H1 (cell line): Measurements from ENCODE around the gene SNX20. TPM values are rescaled to one million over a fixed set of nuclear protein-coding genes. Genes with fewer than 3 reads are reported as not detected.

Source experiments
- CTCF ChIA-PET: fragments of 300-600 bp; sonication (Branson Sonifier 250); formaldehyde crosslinking; loops from one replicate; lab custom pipeline; 2021; ENCODE audit not compliant: partially characterized antibody; lab: Charles Lee
- POLR2A ChIA-PET: fragments of 300-600 bp; sonication (Branson Sonifier 250); formaldehyde crosslinking; loops from one replicate; lab custom pipeline; 2021; ENCODE audit warnings: inconsistent platforms; ENCODE audit not compliant: partially characterized antibody; lab: Charles Lee
- DNase-seq, 2 experiments: peaks; one replicate each; pipeline versions ENCODE4 v3.0.0 to v3.0.0-alpha.2; 2010 to 2022; ENCODE audit warnings: low spot score in 2 of 2, low read depth in 1 of 2, mixed read lengths in 1 of 2
- FAIRE-seq: peaks from 2 replicates; lab custom pipeline; 2011; peaks lifted over from hg19 to GRCh38; lab: Jason Lieb, UNC
- H2AFZ ChIP-seq: 2 replicates; pipeline ENCODE4 v1.8.1; 2012; ENCODE audit warnings: low read length, inconsistent platforms
- H2AK5ac ChIP-seq: 2 replicates; pipeline ENCODE4 v1.6.1; 2013; ENCODE audit warnings: low read depth, low read length
- H2BK120ac ChIP-seq: replicated peaks from 2 replicates; pipeline ENCODE3; 2013; ENCODE audit warnings: low read depth, low read length, inconsistent platforms
- H2BK12ac ChIP-seq: 2 replicates; pipeline ENCODE4 v1.6.1; 2013; ENCODE audit warnings: low read depth, low read length
- H2BK15ac ChIP-seq: 2 replicates; pipeline ENCODE4 v1.6.1; 2013; ENCODE audit warnings: low read length
- H2BK20ac ChIP-seq: 2 replicates; pipeline ENCODE4 v1.6.1; 2013; ENCODE audit warnings: low read length
- H2BK5ac ChIP-seq: 2 replicates; pipeline ENCODE4 v1.6.1; 2013; ENCODE audit warnings: low read depth, low read length
- H3K14ac ChIP-seq: 2 replicates; pipeline ENCODE4 v1.6.1; 2013; ENCODE audit warnings: inconsistent platforms; ENCODE audit not compliant: insufficient read length
- H3K18ac ChIP-seq: 2 replicates; pipeline ENCODE4 v1.6.1; 2013; ENCODE audit warnings: low read length; ENCODE audit errors: extremely low read depth
- H3K23ac ChIP-seq: 2 replicates; pipeline ENCODE4 v1.6.1; 2013; ENCODE audit warnings: inconsistent platforms; ENCODE audit not compliant: insufficient read length
- H3K23me2 ChIP-seq: 2 replicates; pipeline ENCODE4 v1.6.1; 2013; ENCODE audit warnings: low read depth, low read length
- H3K27ac ChIP-seq: 2 replicates; pipeline ENCODE4 v1.6.1; 2011; ENCODE audit warnings: low read depth, low read length, inconsistent platforms
- H3K27me3 ChIP-seq, 4 experiments: replicated peaks in 1 of 4; 1 replicate in 1 of 4; 2 replicates in 3 of 4; pipeline versions ENCODE4 v1.6.1 to v1.8.1; 2011 to 2013; ENCODE audit warnings: low read length in 3 of 4, mild to moderate bottlenecking in 3 of 4, inconsistent platforms in 2 of 4, mixed read lengths in 2 of 4, moderate library complexity in 1 of 4; ENCODE audit not compliant: control insufficient read depth in 3 of 4, insufficient read depth in 3 of 4; ENCODE audit errors: extremely low read depth in 1 of 4
- H3K36me3 ChIP-seq, 4 experiments: 2 replicates each; pipeline versions ENCODE4 v1.6.1 to v1.8.1; 2011 to 2013; ENCODE audit warnings: mild to moderate bottlenecking in 4 of 4, low read length in 3 of 4, moderate library complexity in 2 of 4, control low read depth in 1 of 4, inconsistent platforms in 1 of 4; ENCODE audit not compliant: insufficient read depth in 4 of 4, control insufficient read depth in 2 of 4
- H3K4ac ChIP-seq: replicated peaks from 2 replicates; pipeline ENCODE3; 2013; ENCODE audit warnings: low read length, low read depth, mixed read lengths, inconsistent platforms; ENCODE audit not compliant: insufficient read length
- H3K4me1 ChIP-seq, 4 experiments: replicated peaks in 1 of 4; 1 replicate in 1 of 4; 2 replicates in 3 of 4; pipeline versions ENCODE4 v1.6.1 to v1.8.1; 2011 to 2013; ENCODE audit warnings: low read length in 3 of 4, inconsistent platforms in 2 of 4, mixed read lengths in 1 of 4; ENCODE audit not compliant: insufficient read depth in 4 of 4, control insufficient read depth in 3 of 4
- H3K4me2 ChIP-seq, 2 experiments: 2 replicates each; pipeline versions ENCODE4 v1.6.1 to v1.8.1; 2011 to 2013; ENCODE audit warnings: low read depth in 2 of 2, low read length in 2 of 2, control low read depth in 1 of 2, inconsistent platforms in 1 of 2, mild to moderate bottlenecking in 1 of 2; ENCODE audit not compliant: insufficient read depth in 1 of 2
- H3K4me3 ChIP-seq, 4 experiments: fragments of 200-600, 300-600 bp in 1 of 4; sonication (generic), shearing (Covaris generic), sonication (Bioruptor Twin) in 1 of 4; 2 replicates each; pipeline versions ENCODE4 v1.5.1 to v1.8.1; 2011 to 2016; ENCODE audit warnings: low read length in 4 of 4, low read depth in 3 of 4, control low read depth in 2 of 4, inconsistent platforms in 2 of 4, mild to moderate bottlenecking in 2 of 4, mixed read lengths in 1 of 4, moderate library complexity in 1 of 4; ENCODE audit not compliant: insufficient read depth in 2 of 4; ENCODE audit errors: extremely low read depth in 1 of 4
- H3K56ac ChIP-seq: replicated peaks from 2 replicates; pipeline ENCODE3; 2013; ENCODE audit warnings: low read depth, mild to moderate bottlenecking, mixed read lengths, low read length, inconsistent platforms; ENCODE audit not compliant: insufficient read length
- H3K79me1 ChIP-seq: 2 replicates; pipeline ENCODE4 v1.6.1; 2013; ENCODE audit warnings: low read depth, low read length, control low read depth
- H3K79me2 ChIP-seq, 2 experiments: 2 replicates each; pipeline versions ENCODE4 v1.6.1 to v1.8.1; 2012 to 2013; ENCODE audit warnings: low read length in 2 of 2, mild to moderate bottlenecking in 2 of 2, inconsistent platforms in 1 of 2; ENCODE audit not compliant: insufficient read depth in 2 of 2, control insufficient read depth in 1 of 2
- H3K9ac ChIP-seq, 4 experiments: replicated peaks in 1 of 4; 1 replicate in 1 of 4; 2 replicates in 3 of 4; pipeline versions ENCODE4 v1.6.1 to v1.8.1; 2011 to 2013; ENCODE audit warnings: low read depth in 3 of 4, low read length in 3 of 4, control low read depth in 2 of 4, mild to moderate bottlenecking in 2 of 4, moderate library complexity in 2 of 4, inconsistent platforms in 1 of 4; ENCODE audit errors: extremely low read depth in 1 of 4
- H3K9me3 ChIP-seq, 2 experiments: 2 replicates each; pipeline versions ENCODE4 v1.6.1 to v1.8.1; 2012 to 2013; ENCODE audit warnings: mild to moderate bottlenecking in 2 of 2, moderate library complexity in 2 of 2, control low read depth in 1 of 2, inconsistent platforms in 1 of 2, low read depth in 1 of 2, low read length in 1 of 2, mixed read lengths in 1 of 2; ENCODE audit not compliant: insufficient read depth in 2 of 2
- H4K20me1 ChIP-seq, 2 experiments: replicated peaks in 1 of 2; 2 replicates each; pipeline versions ENCODE3 to v1.8.1; 2011 to 2013; ENCODE audit warnings: inconsistent platforms in 2 of 2, low read length in 2 of 2, mild to moderate bottlenecking in 1 of 2; ENCODE audit not compliant: insufficient read depth in 2 of 2, control insufficient read depth in 1 of 2
- H4K5ac ChIP-seq: 2 replicates; pipeline ENCODE4 v1.6.1; 2013; ENCODE audit warnings: low read length, low read depth, mixed read lengths, inconsistent platforms; ENCODE audit not compliant: insufficient read length
- H4K8ac ChIP-seq: 2 replicates; pipeline ENCODE4 v1.8.0; 2013; ENCODE audit warnings: mild to moderate bottlenecking, moderate library complexity, low read length, inconsistent platforms; ENCODE audit not compliant: insufficient read depth; ENCODE audit errors: extremely low read depth
- H4K91ac ChIP-seq: replicated peaks from 2 replicates; pipeline ENCODE3; 2013; ENCODE audit warnings: low read length, mixed read lengths, inconsistent platforms; ENCODE audit not compliant: insufficient read length
- ATF2 ChIP-seq: IDR thresholded peaks from 2 replicates; pipeline ENCODE4 v1.6.1; 2012; ENCODE audit warnings: low read length, inconsistent platforms
- CBX8 ChIP-seq: fragments of 300-800, 300-1000 bp; sonication (generic); IDR thresholded peaks from 2 replicates; pipeline ENCODE4 v1.7.1; 2016; ENCODE audit warnings: low read depth, low read length, borderline replicate concordance
- CTBP2 ChIP-seq: IDR thresholded peaks from 2 replicates; pipeline ENCODE4 v1.7.0; 2011; ENCODE audit warnings: borderline replicate concordance, mild to moderate bottlenecking, moderate library complexity, mixed read lengths, low read length; ENCODE audit not compliant: insufficient read depth, insufficient read length
- EP300 ChIP-seq, 2 experiments: IDR thresholded peaks; 1 replicate in 1 of 2; 2 replicates in 1 of 2; pipeline ENCODE4 v1.6.1; 2011 to 2012; ENCODE audit warnings: low read depth in 2 of 2, low read length in 2 of 2, mild to moderate bottlenecking in 2 of 2, borderline replicate concordance in 1 of 2, inconsistent platforms in 1 of 2, moderate library complexity in 1 of 2
- GABPA ChIP-seq: IDR thresholded peaks from 2 replicates; pipeline ENCODE4 v1.6.1; 2011; ENCODE audit warnings: mild to moderate bottlenecking, low read length, moderate library complexity, borderline replicate concordance; ENCODE audit not compliant: insufficient read depth
- RNF2 ChIP-seq: fragments of 200-900, 300-1000 bp; sonication (generic); IDR thresholded peaks from 2 replicates; pipeline ENCODE4 v1.7.1; 2016; ENCODE audit warnings: borderline replicate concordance, low read depth, mild to moderate bottlenecking, antibody characterized with exemption, low read length; ENCODE audit not compliant: poor library complexity, severe bottlenecking; ENCODE audit errors: missing control alignments
- SIN3A ChIP-seq, 2 experiments: IDR thresholded peaks in 1 of 2; conservative IDR thresholded peaks in 1 of 2; 2 replicates each; pipeline ENCODE4 v1.6.1; 2011 to 2012; ENCODE audit warnings: low read length in 2 of 2, improper control_type of control experiment in 1 of 2, low read depth in 1 of 2, mild to moderate bottlenecking in 1 of 2
- TAF1 ChIP-seq: IDR thresholded peaks from 2 replicates; pipeline ENCODE4 v1.6.1; 2011; ENCODE audit warnings: mild to moderate bottlenecking, low read depth, low read length
- TCF12 ChIP-seq: IDR thresholded peaks from 2 replicates; pipeline ENCODE4 v1.6.1; 2011; ENCODE audit warnings: low read depth, mild to moderate bottlenecking, low read length
- WGBS, 2 experiments: shearing (Covaris generic) in 1 of 2; methylation state at CpG; one replicate each; pipeline versions ENCODE4 v1.1.6 to v1.1.7; 2013 to 2015; ENCODE audit warnings: low lambda C conversion rate in 2 of 2, mixed read lengths in 2 of 2, inconsistent platforms in 1 of 2, low coverage in 1 of 2, missing lambda C conversion rate in 1 of 2; ENCODE audit not compliant: insufficient replicate concordance in 2 of 2, insufficient coverage in 1 of 2, insufficient read length in 1 of 2; ENCODE audit errors: extremely low coverage in 1 of 2, missing lambda C conversion rate in 1 of 2; 5-methylcytosine and 5-hydroxymethylcytosine counted together
- polyA plus RNA-seq, 7 experiments: library from polyadenylated mRNA; depleted of rRNA in 3 of 7; stranded (reverse) in 5 of 7; unstranded in 2 of 7; fragments of >200 nt in 5 of 7; fragments of 200-250 nt in 2 of 7; gene quantifications; 1 replicate in 5 of 7; 2 replicates in 1 of 7; 4 replicates in 1 of 7; pipeline versions ENCODE4 v1.2.1 to v1.2.3, GENCODE V29; 2011 to 2013; ENCODE audit warnings: missing spikeins in 2 of 7, mixed read lengths in 2 of 7
- total RNA-seq: library from RNA; stranded (reverse); fragmentation: NEBNext Ultra II Directional; extraction: Animal tissue kit (Norgen Biotek cat#: 25700); gene quantifications from 2 replicates; pipeline ENCODE4 v1.2.1, GENCODE V29; 2021

The SNX20 gene
- total and polyA plus RNA-seq, 2 of the 8 experiments (the other 6 are each of a cell fraction or from before 2014, with no cell fraction given): not detected

GRCh38 chr16:50690177-50690576, 9.1 kb upstream of the SNX20 start:
- Histone ChIP-seq H4K91ac (no peak overlapping the region), H3K14ac (no peak overlapping the region), H3K36me3 (no peaks in the 10 kb centered on the region), H2BK120ac (no peak overlapping the region), H2BK20ac (no peak overlapping the region), H3K79me1 (no peaks in the 10 kb centered on the region), H3K23ac (no peak overlapping the region), H3K56ac (no peak overlapping the region), H4K5ac (no peak overlapping the region), H3K9ac (no peak overlapping the region), H3K79me2 (no peaks in the 10 kb centered on the region), H2BK15ac (no peak overlapping the region), H4K20me1 (peaks cover 0 to 7% of the 10 kb centered on the region in 2 experiments), H3K18ac (no peak overlapping the region), H3K9me3 (no peaks in the 10 kb centered on the region), H3K4me1 (peaks cover 0 to 6% (median 1%) of the 10 kb centered on the region in 4 experiments; a peak in 3 of 7 replicates), H3K27me3 (peaks cover 0 to 26% (median 22%) of the 10 kb centered on the region in 4 experiments; a peak in 6 of 7 replicates), H3K4ac (no peak overlapping the region), H3K4me2 (no peak overlapping the region), H3K23me2 (peaks cover 17% of the 10 kb centered on the region), H4K8ac (no peak overlapping the region), H2BK5ac (no peak overlapping the region), H3K4me3 (no peak overlapping the region), H2AFZ (no peak overlapping the region), H2BK12ac (no peak overlapping the region), H2AK5ac (no peak overlapping the region), H3K27ac (no peak overlapping the region)
- ChIA-PET POLR2A (no interaction called here), CTCF (interaction anchor here (1.4 kb wide), 1 partner anchor 12 kb away, joined by 5 read pairs; no protein-coding TSS in a partner anchor)
- 86% methylated on average over 2 of the region's 2 CpGs; no CpG with 5 or more reads in 1 of the 2 experiments for WGBS, 2 experiments
- FAIRE-seq (no peak), DNase-seq (no peak)
- TF ChIP-seq ATF2 (no peak), CBX8 (no peak), RNF2 (no peak), CTBP2 (no peak), GABPA (no peak), EP300 (IDR thresholded peaks at IDR 0.05; ENCODE audit: borderline replicate concordance in 1 of 2, low read depth in 2 of 2, low read length in 2 of 2) (no peak), TCF12 (no peak), TAF1 (no peak), SIN3A (conservative IDR thresholded peaks at IDR 0.05 in 1 of 2, IDR thresholded peaks at IDR 0.05 in 1 of 2; ENCODE audit: low read depth in 1 of 2, low read length in 2 of 2) (no peak)
